Esophagus (tissue), 2 donors: Measurements from ENCODE around the gene OR1B1. TPM values are rescaled to one million over a fixed set of nuclear protein-coding genes. Genes with fewer than 3 reads are reported as not detected.

Source experiments
- H3K27ac ChIP-seq, 2 donors: one replicate each; pipeline ENCODE4 v1.5.1; 2013; ENCODE audit warnings: low read depth in 2 of 2, mild to moderate bottlenecking in 2 of 2, inconsistent platforms in 1 of 2, low read length in 1 of 2, moderate library complexity in 1 of 2
- H3K27me3 ChIP-seq, 2 donors: one replicate each; pipeline ENCODE4 v1.6.1; 2013; ENCODE audit warnings: low read length in 2 of 2, control low read depth in 1 of 2, mild to moderate bottlenecking in 1 of 2; ENCODE audit not compliant: insufficient read depth in 2 of 2, control insufficient read depth in 1 of 2
- H3K36me3 ChIP-seq, 2 donors: one replicate each; pipeline ENCODE4 v1.6.1; 2013; ENCODE audit warnings: low read length in 1 of 2; ENCODE audit not compliant: control insufficient read depth in 2 of 2, insufficient read depth in 2 of 2
- H3K4me1 ChIP-seq, 2 donors: one replicate each; pipeline ENCODE4 v1.6.1; 2013; ENCODE audit warnings: low read length in 1 of 2; ENCODE audit not compliant: control insufficient read depth in 2 of 2, insufficient read depth in 2 of 2
- H3K4me3 ChIP-seq, 2 donors: one replicate each; pipeline ENCODE4 v1.5.1; 2013; ENCODE audit warnings: low read length in 2 of 2, mild to moderate bottlenecking in 2 of 2, low read depth in 1 of 2, moderate library complexity in 1 of 2
- H3K9me3 ChIP-seq, 2 donors: one replicate each; pipeline ENCODE4 v1.6.1; 2013; ENCODE audit warnings: mild to moderate bottlenecking in 2 of 2, low read depth in 1 of 2, low read length in 1 of 2, moderate library complexity in 1 of 2; ENCODE audit not compliant: control insufficient read depth in 2 of 2, insufficient read depth in 1 of 2
- WGBS, 2 donors: extraction: QIAGEN DNeasy Blood & Tissue Kit; methylation state at CpG; one replicate each; pipeline ENCODE4 v1.1.7; 2013; 5-methylcytosine and 5-hydroxymethylcytosine counted together
- polyA plus RNA-seq, 2 donors: library from polyadenylated mRNA; stranded (reverse); fragments of 200-250 nt; gene quantifications; one replicate each; pipeline ENCODE4 v1.2.3, GENCODE V29; 2013
- donor health status: healthy with polysubstance abuse.
- donor health status: Bipolar disorder and iron deficiency.

The OR1B1 gene
- not detected for polyA plus RNA-seq

- no peaks in the 10 kb centered on the region for H3K4me1 ChIP-seq
- H3K9me3 ChIP-seq: no peaks in the 10 kb centered on the region
- no peak within 1 kb of the TSS for H3K27ac ChIP-seq
- no peaks in the 10 kb centered on the region for H3K36me3 ChIP-seq
- 90 to 91% methylated on average over 3 of the region's 3 CpGs for WGBS, 2 donors
- H3K4me3 ChIP-seq: no peak within 1 kb of the TSS
- no peaks in the 10 kb centered on the region for H3K27me3 ChIP-seq
Observed at GRCh38 chr9:122657527-122657926, at the start of gene OR1B1. Gene OR1B1 (minus strand): TSS chr9:122657627.

- Histone ChIP-seq H3K36me3 (no peaks in the 10 kb centered on the region), H3K27me3 (no peaks in the 10 kb centered on the region)
- 96 to 100% methylated on average over 1 of the region's 1 CpG for WGBS, 2 donors
Observed at GRCh38 chr9:122695696-122696095, 38.3 kb upstream of the OR1B1 start.

DNA sequence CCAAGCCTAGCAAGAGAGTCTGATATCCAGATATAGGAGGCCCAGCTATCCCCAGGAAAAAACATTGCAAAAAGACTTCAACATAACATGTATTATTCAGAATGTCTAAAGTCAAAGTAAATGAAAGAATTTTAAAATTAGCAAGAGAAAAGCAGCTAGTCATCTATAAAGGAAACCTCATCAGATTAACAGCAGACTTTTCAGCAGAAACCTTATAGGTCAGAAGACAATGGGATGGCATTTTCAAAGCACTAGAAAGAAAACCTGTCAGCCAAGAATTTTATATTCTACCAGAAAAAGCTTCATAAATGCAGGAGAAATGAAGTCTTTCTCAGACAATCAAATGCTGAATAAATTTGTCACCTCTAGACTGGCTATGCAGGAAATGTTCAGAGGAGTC is 27.4 kb upstream of the OR1B1 start:
- no peaks in the 10 kb centered on the region for H3K4me1 ChIP-seq
- no peaks in the 10 kb centered on the region for H3K27me3 ChIP-seq
- H3K36me3 ChIP-seq: no peaks in the 10 kb centered on the region
- no peak overlapping the region for H3K4me3 ChIP-seq
- H3K9me3 ChIP-seq: peaks cover 6 to 8% of the 10 kb centered on the region in 2 donors
- H3K27ac ChIP-seq: no peak overlapping the region

More at GRCh38 chr9:122695696-122696095, 38.3 kb upstream of the OR1B1 start:
- H3K4me3 ChIP-seq: no peak overlapping the region
- no peaks in the 10 kb centered on the region for H3K4me1 ChIP-seq
- no peaks in the 10 kb centered on the region for H3K9me3 ChIP-seq
- no peak overlapping the region for H3K27ac ChIP-seq

DNA sequence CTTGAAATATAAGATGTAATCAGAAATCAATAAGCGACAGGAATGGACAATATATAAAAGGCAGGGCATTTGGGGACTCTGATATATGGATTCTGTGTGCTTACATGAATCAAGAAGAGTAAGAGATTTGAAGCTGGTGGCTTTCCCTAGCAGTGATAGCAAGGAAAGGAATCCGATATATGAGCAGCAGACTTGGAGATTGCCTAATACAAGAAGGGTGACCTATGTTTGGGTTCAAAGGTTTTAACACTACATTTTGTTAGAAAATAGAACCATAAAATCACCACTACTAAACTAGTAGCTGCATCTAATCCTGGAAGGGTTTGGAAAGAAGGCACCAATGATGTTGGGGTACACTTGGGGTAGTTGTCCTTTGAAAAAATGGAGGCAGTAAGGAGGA is 15.1 kb upstream of the OR1B1 start:
- no peak overlapping the region for H3K4me3 ChIP-seq
- no peaks in the 10 kb centered on the region for H3K36me3 ChIP-seq
- 81 to 86% methylated on average over 2 of the region's 2 CpGs for WGBS, 2 donors
- no peaks in the 10 kb centered on the region for H3K27me3 ChIP-seq
- peaks cover 5 to 8% of the 10 kb centered on the region in 2 donors for H3K9me3 ChIP-seq
- H3K4me1 ChIP-seq: no peaks in the 10 kb centered on the region
- no peak overlapping the region for H3K27ac ChIP-seq

DNA sequence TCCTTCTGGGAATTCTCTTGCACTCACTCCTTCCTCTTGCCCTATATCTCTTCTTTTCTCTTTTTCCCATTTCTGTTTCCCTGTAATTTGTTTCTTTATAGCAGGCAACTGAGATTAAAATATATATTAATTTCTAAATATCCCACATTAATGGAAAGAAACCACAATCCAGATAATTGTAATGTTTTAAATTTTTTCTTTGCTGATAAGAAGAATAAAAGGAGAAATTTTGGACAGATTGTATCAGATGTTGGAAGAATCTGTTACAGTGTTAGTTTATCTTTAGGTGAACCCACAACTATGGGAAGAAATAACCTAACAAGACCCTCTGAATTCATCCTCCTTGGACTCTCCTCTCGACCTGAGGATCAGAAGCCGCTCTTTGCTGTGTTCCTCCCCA is 4.0 kb upstream of the OR1B1 start, which contains the start of gene OR1L1:
TSS of gene OR1L1 (plus strand) at position 301 of the 400 bp plus-strand sequence. CDS start at position 301, 0 bp downstream.
- no peaks in the 10 kb centered on the region for H3K36me3 ChIP-seq
- no peak within 1 kb of the TSS for H3K4me3 ChIP-seq
- no peaks in the 10 kb centered on the region for H3K4me1 ChIP-seq
- no peaks in the 10 kb centered on the region for H3K27me3 ChIP-seq
- 64 to 66% methylated on average over 2 of the region's 2 CpGs for whole genome bisulfite sequencing, 2 donors
- H3K27ac ChIP-seq: no peak within 1 kb of the TSS
- peaks cover 0 to 8% of the 10 kb centered on the region in 2 donors for H3K9me3 ChIP-seq

DNA sequence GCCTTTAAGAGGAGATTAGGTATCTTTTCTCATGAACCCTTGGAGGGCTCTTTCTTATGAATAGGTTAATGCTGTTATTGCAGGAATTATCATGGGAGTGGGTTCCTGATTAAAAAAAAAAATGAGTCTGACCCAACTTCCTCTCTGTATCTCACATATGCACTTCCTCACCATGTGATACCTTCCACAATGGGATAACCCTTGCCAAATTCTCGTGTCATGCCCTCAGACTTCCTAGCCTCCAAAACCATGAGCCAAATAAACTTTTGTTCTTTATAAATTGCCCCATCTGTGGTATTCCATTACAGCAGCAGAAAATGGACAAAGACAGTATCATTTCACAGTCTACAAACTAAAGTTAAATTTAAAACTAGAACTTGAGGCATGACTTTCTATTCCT is 1.0 kb downstream of the OR1B1 start:
- no peaks in the 10 kb centered on the region for H3K27me3 ChIP-seq

GRCh38 chr9:122642226-122642625 is 15.2 kb downstream of the OR1B1 start:
- Histone ChIP-seq H3K4me1 (no peaks in the 10 kb centered on the region), H3K4me3 (no peak overlapping the region), H3K9me3 (no peaks in the 10 kb centered on the region), H3K36me3 (no peaks in the 10 kb centered on the region), H3K27me3 (no peaks in the 10 kb centered on the region), H3K27ac (no peak overlapping the region)
- 24 to 28% methylated on average over 2 of the region's 2 CpGs for WGBS, 2 donors

More for the DNA sequence above, 1.0 kb downstream of the OR1B1 start:
- Histone ChIP-seq H3K4me1 (no peaks in the 10 kb centered on the region), H3K4me3 (no peak overlapping the region), H3K36me3 (no peaks in the 10 kb centered on the region), H3K9me3 (no peaks in the 10 kb centered on the region), H3K27ac (no peak overlapping the region)
- WGBS, 2 donors: 24 to 25% methylated on average over 1 of the region's 1 CpG

DNA sequence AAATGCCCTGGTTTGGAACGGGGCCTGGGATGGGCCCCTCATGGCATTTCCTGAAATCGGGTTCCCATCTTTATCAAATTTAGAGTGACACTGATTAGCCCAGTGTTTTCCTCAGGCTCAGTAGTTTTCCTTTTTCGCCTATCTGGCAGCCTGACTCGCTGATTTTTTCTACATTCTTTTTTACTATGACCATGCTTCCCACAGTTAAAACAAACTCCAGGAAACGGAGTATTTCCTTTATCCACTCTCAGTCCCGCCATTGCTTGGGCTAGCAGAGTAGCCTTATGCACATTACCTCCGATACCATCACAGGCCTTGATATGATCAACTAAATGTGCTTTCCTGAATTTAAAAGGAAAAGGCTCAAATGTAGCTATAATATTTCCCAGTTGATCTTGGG is 37.4 kb downstream of the OR1B1 start:
- Histone ChIP-seq H3K9me3 (no peaks in the 10 kb centered on the region), H3K36me3 (no peaks in the 10 kb centered on the region), H3K27me3 (no peaks in the 10 kb centered on the region), H3K27ac (no peak overlapping the region), H3K4me1 (no peaks in the 10 kb centered on the region), H3K4me3 (no peak overlapping the region)
- 72 to 75% methylated on average over 7 of the region's 7 CpGs for WGBS, 2 donors

GRCh38 chr9:122614362-122614761 is 43.1 kb downstream of the OR1B1 start, which contains the start of gene OR1Q1:
Gene OR1Q1 (plus strand): TSS chr9:122614738. CDS start chr9:122614738, 0 bp downstream.
- Histone ChIP-seq H3K36me3 (no peaks in the 10 kb centered on the region), H3K27me3 (no peaks in the 10 kb centered on the region), H3K27ac (no peak within 1 kb of the TSS), H3K4me3 (no peak within 1 kb of the TSS), H3K9me3 (no peaks in the 10 kb centered on the region), H3K4me1 (no peaks in the 10 kb centered on the region)
- WGBS, 2 donors: 91 to 95% methylated on average over 1 of the region's 1 CpG

GRCh38 chr9:122609804-122610203 is 47.6 kb downstream of the OR1B1 start:
- H3K4me1 ChIP-seq: no peaks in the 10 kb centered on the region
- H3K36me3 ChIP-seq: no peaks in the 10 kb centered on the region

More at GRCh38 chr9:122609804-122610203, 47.6 kb downstream of the OR1B1 start:
- H3K9me3 ChIP-seq: no peaks in the 10 kb centered on the region
- H3K27me3 ChIP-seq: no peaks in the 10 kb centered on the region
- no peak overlapping the region for H3K4me3 ChIP-seq
- H3K27ac ChIP-seq: no peak overlapping the region
- WGBS, 2 donors: 64 to 65% methylated on average over 4 of the region's 4 CpGs
